NCI-H2107 (cell line): Measurements from ENCODE around the gene CTAGE1.
"Not testable (repeated sequence)": the region's sequence is repeated elsewhere in the genome, so short reads cannot be mapped to it uniquely, and the experiment has no call there.

Source experiments
- DNase-seq: peaks from one replicate; lab custom pipeline; 2025; lab: John Stamatoyannopoulos, UW

CTAGE1 gene, protein sequence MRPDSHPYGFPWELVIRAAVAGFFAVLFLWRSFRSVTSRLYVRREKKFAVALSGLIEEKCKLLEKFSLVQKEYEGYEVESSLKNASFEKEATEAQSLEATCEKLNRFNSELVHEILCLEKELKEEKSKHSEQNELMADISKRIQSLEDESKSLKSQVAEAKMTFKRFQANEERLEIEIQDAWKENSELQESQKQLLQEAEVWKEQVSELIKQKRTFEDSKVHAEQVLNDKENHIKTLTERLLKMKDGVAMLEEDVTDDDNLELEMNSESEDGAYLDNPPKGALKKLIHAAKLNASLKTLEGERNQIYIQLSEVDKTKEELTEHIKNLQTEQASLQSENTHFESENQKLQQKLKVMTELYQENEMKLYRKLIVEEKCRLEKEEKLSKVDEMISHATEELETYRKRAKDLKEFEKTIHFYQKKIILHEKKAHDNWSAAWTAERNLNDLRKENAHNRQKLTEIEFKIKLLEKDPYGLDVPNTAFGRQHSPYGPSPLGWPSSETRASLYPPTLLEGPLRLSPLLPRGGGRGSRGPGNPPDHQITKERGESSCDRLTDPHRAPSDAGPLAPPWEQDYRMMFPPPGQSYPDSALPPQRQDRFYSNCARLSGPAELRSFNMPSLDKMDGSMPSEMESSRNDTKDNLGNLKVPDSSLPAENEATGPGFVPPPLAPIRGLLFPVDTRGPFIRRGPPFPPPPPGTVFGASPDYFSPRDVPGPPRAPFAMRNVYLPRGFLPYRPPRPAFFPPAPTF

GRCh38 chr18:22417496-22418188 lies at the start of gene CTAGE1:
Gene CTAGE1 (minus strand): TSS chr18:22417915. CDS start chr18:22417811, 104 bp downstream.
- DNase-seq = no peak

- DNase-seq = no peak
Measured at GRCh38 chr18:22466608-22467395, 49.1 kb upstream of the CTAGE1 start.

- no peak for DNase-seq
Measured at GRCh38 chr18:22465859-22466457, 48.2 kb upstream of the CTAGE1 start.

GRCh38 chr18:22463076-22463475 lies 45.4 kb upstream of the CTAGE1 start:
- DNase-seq = no peak

DNA sequence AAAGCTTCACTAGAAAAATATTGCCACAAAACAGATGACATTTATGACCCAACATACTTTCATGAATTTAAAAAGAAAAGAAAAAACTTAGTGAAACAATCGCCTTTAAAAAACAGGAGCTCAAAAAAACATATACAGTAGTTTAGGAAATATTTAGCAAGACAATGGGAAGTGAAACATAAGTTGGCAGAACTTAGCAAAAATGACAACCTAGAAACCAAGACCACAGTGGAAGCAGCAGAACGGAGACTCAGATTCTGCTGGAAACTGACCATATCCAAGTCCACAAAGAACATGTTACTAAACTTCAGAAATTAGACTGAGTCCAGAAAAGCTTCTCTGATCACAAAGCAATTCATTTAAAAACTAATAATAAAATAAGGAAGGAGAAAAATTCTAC lies 41.8 kb upstream of the CTAGE1 start:
- DNase-seq = no peak

DNA sequence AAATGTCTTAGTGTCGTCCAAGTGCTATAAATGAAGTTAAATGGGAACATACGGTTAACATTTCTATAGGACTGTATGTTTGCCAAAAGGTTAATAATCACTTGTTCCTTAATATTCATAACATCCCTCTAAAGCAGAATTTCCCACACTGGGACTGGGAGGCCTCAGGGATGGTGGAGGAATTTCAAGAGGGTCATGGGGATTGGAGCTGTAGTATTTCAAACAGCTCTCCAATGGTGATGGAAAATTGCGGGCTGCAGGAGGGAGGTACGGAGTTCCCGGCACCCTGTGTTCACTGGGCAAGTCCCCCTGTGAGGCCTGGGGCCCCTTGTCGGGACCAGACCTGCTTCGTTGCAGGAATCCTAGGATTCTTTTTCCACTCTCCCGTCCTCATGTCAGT lies 39.8 kb upstream of the CTAGE1 start:
- no peak for DNase-seq

DNA sequence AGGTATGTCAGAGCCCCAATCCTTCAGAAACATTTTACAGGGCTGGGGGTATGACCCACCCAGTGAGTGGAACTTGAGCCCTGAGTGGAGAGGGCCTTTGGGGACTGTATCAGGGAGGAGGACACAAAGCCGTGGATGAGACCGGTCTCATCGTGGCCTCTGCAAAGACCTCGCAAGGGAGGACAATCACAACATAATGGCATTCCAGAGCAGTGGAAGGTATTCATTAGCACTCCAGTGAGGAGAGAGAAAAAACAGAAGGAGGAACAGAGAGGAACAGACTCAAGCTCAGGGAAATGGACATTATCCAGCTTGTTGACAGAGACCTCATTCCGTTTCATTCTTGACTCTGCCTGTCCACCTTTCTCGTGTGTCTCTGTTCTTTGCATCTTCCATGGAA lies 38.8 kb upstream of the CTAGE1 start:
- no peak for DNase-seq

DNA sequence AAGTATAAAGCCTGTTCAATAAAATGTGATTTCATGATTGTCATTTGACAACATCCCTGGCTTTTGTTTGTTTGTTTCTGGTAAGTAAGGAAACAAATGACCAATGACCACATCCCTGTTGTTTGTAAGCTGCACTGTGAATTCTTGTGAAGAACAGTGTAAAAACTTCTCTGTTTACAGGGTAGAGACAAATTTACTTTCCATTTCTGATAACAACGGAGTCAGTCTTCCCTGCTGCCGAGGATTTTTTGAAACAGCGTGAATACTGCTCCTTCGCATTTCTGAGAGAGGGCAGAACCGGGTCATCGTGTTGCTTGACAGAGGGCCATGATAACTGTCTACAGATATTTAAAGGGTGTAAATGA lies 38.4 kb upstream of the CTAGE1 start:
- no peak for DNase-seq

- no peak for DNase-seq
Measured at GRCh38 chr18:22455425-22456115, 37.9 kb upstream of the CTAGE1 start.

- DNase-seq = no peak
Measured at GRCh38 chr18:22453315-22453714, 35.6 kb upstream of the CTAGE1 start.

DNA sequence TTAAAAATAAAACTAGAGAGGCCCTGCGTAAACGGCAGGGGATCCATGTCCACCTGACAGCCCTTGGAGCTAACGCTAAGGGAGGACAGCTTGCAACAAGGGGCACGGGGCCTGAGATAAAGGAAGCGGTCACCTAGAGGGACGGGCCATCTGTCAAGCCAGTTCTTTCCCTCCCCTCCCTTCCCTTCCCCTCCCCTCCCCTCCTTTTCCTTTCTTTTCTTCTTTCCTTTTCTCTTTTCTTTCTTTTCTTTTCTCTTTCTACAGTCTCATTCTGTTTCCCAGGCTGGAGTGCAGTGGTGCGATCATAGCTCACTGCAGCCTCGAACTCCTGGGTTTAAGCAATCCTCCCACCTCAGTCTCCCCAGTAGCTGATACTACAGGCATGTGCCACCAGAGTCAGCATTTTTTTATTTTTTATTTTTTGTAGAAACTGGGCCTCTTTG lies 34.5 kb upstream of the CTAGE1 start:
- DNase-seq = no peak

- DNase-seq = no peak
Measured at GRCh38 chr18:22451796-22452195, 34.1 kb upstream of the CTAGE1 start.

DNA sequence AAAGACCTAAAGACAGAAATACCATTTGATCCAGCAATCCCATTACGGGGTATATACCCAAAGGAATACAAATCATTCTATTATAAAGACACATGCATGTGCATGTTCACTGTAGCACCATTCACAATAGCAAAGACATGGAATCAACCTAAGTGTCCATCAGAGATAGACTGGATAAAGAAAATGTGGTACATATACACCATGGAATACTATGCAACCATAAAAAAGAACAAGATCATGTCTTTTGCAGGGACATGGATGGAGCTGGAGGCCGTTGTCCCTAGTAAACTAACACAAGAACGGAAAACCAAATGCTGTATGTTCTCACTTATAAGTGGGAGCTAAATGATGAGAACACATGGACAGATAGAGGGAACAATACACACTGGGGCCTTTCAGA lies 33.1 kb upstream of the CTAGE1 start:
- DNase-seq = not testable (repeated sequence)

DNA sequence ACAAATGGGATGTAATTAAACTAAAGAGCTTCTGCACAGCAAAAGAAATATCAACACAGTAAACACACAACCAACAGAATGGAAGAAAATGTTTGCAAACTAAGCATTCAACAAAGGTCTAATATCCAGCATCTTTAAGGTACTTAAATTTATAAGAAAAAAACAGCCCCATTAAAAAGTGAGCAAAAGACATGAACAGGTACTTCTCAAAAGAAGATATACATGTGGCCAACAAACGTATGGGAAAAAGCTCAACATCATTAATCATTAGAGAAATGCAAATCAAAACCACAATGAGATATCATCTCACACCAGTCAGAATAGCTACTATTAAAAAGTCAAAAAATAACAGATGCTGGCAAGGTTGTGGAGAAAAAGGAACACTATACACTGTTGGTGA lies 32.6 kb upstream of the CTAGE1 start:
- DNase-seq = not testable (repeated sequence)

DNA sequence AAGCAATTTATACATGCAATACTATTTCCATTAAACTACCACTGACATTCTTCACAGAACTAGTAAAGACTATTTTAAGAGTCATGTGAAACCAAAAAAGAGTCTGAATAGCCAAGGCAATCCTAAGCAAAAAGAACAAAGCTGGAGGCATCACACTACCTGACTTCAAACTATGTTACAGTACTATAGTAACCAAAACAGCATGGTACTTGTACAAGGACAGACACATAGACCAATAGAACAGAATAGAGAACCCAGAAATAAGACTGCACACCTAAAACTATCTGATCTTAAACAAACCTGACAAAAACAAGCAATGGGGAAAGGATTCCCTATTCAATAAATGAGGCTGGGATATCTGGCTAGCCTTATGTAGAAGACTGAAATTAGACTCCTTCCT lies 32.0 kb upstream of the CTAGE1 start:
- DNase-seq = not testable (repeated sequence)

GRCh38 chr18:22448238-22448637 lies 30.5 kb upstream of the CTAGE1 start:
- DNase-seq = no peak

- DNase-seq = no peak
Measured at GRCh38 chr18:22447792-22448191, 30.1 kb upstream of the CTAGE1 start.

DNA sequence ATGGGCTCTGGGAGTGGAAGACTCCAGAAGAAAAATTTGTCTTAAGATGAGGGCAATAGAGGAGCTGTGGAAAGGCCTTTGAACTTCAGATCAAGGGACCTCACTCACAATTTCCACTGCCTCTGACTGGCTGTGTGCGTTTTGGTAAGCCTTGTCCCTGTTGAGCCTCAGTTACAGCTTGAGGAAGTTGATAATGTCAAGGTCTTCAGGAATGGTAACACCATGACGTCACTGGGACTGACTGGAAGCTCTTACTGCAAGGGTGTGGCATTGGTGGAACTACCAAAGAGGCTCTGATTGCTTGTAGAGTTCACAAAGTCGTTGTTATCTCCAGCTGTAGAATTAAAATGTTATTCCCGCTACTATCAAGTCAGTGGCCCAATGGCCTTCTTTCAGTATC lies 29.2 kb upstream of the CTAGE1 start:
- DNase-seq = no peak

GRCh38 chr18:22446325-22446724 lies 28.6 kb upstream of the CTAGE1 start:
- DNase-seq = no peak

- no peak for DNase-seq
Measured at GRCh38 chr18:22441638-22442037, 23.9 kb upstream of the CTAGE1 start.

DNA sequence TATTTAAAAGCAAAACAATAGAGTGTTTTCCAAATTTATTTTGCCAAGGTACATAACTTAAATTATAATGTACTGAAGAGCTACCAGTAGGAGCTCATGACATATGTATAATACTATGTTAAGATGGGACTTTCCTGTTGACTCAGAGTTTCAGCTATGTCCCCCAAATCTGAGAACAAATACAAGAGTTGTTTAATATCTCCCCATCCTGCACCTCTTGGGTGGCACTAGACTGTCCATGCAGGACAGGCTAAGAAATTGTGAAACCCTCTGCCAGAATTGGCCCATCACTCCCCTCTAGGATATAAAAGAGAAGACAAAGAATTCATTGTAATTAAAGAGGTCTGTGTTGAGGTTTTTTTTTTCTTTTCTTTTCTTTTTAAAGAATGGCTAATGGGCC lies 21.7 kb upstream of the CTAGE1 start:
- DNase-seq = no peak
